NCI-H2171 treated with DMSO at 0.1 percent for 48 hours (cell line): ENCODE measurements around the gene PGPEP1.
"Not testable (repeated sequence)": the region's sequence is repeated elsewhere in the genome, so short reads cannot be mapped to it uniquely, and the experiment has no call there.

Experiments used
- DNase-seq: peaks from one replicate; lab custom pipeline; 2025; lab: John Stamatoyannopoulos, UW

The PGPEP1 gene

GRCh38 chr19:18364277-18364825, 24.0 kb downstream of the PGPEP1 start:
- DNase-seq, result not testable (repeated sequence)

GRCh38 chr19:18364826-18365528, 24.6 kb downstream of the PGPEP1 start:
- peak; percentile 37 for DNase-seq

- DNase-seq, result no peak
Measured at GRCh38 chr19:18366021-18366435, 25.6 kb downstream of the PGPEP1 start.

- DNase-seq, result no peak
Measured at GRCh38 chr19:18368504-18369222, 28.3 kb downstream of the PGPEP1 start.

GRCh38 chr19:18373407-18373891, 33.1 kb downstream of the PGPEP1 start:
- no peak for DNase-seq

GRCh38 chr19:18373892-18374629, 33.7 kb downstream of the PGPEP1 start:
- peak; percentile 82 for DNase-seq

- DNase-seq, result no peak
Measured at GRCh38 chr19:18377026-18377425, 36.6 kb downstream of the PGPEP1 start.

GRCh38 chr19:18379803-18380747, 39.7 kb downstream of the PGPEP1 start:
- DNase-seq, result no peak

- no peak for DNase-seq
Measured at GRCh38 chr19:18380843-18381242, 40.4 kb downstream of the PGPEP1 start.

- not testable (repeated sequence) for DNase-seq
Measured at GRCh38 chr19:18383622-18384021, 43.2 kb downstream of the PGPEP1 start.

- DNase-seq, result no peak
Measured at GRCh38 chr19:18384775-18385174, 44.4 kb downstream of the PGPEP1 start.

- DNase-seq, result no peak
Measured at GRCh38 chr19:18385359-18385674, 44.9 kb downstream of the PGPEP1 start.

- DNase-seq, result no peak
Measured at GRCh38 chr19:18385675-18386542, 45.5 kb downstream of the PGPEP1 start, which contains the start of gene GDF15. Gene GDF15, plus strand, starts transcription at chr19:18386158. Its CDS starts 32 bp downstream, at chr19:18386190.

GRCh38 chr19:18386543-18387271, 46.3 kb downstream of the PGPEP1 start:
- DNase-seq, result no peak

- peak; percentile 76 for DNase-seq
Measured at GRCh38 chr19:18388100-18388959, 47.9 kb downstream of the PGPEP1 start.

- no peak for DNase-seq
Measured at GRCh38 chr19:18388960-18389725, 48.7 kb downstream of the PGPEP1 start.

GRCh38 chr19:18389726-18390064, 49.3 kb downstream of the PGPEP1 start:
- DNase-seq, result no peak
